HepG2 (cell line): Measurements from ENCODE around the gene GPATCH4. TPM values are rescaled to one million over a fixed set of nuclear protein-coding genes. Genes with fewer than 3 reads are reported as not detected.

Experiments used
- CENPX ChIP-seq: sonication (generic); formaldehyde crosslinking; IDR thresholded peaks from 2 replicates; pipeline ENCODE4 v1.9.0; 2021; ENCODE audit warnings: mild to moderate bottlenecking, missing genetic modification reagents, moderate library complexity
- CSRNP1 ChIP-seq: sonication (generic); formaldehyde crosslinking; IDR thresholded peaks from 2 replicates; pipeline ENCODE4 v1.8.1; 2023; ENCODE audit warnings: mild to moderate bottlenecking, missing genetic modification reagents
- GATAD2A ChIP-seq: IDR thresholded peaks from 2 replicates; pipeline ENCODE4 v1.6.1; 2016
- HOMEZ ChIP-seq: IDR thresholded peaks from 2 replicates; pipeline ENCODE4 v1.6.1; 2016; ENCODE audit warnings: low read depth
- NAIF1 ChIP-seq: sonication (generic); formaldehyde crosslinking; IDR thresholded peaks from 2 replicates; pipeline ENCODE4 v1.5.0; 2020; ENCODE audit warnings: mild to moderate bottlenecking, missing genetic modification reagents, borderline replicate concordance
- PCBP1 ChIP-seq: fragments of 200-400 bp; formaldehyde crosslinking; IDR thresholded peaks from 2 replicates; pipeline ENCODE4 v1.6.1; 2017; ENCODE audit warnings: mild to moderate bottlenecking, low read depth, low read length, borderline replicate concordance
- PRDM4 ChIP-seq: sonication (generic); formaldehyde crosslinking; IDR thresholded peaks from 2 replicates; pipeline ENCODE4 v1.9.0; 2021; ENCODE audit warnings: missing genetic modification reagents, borderline replicate concordance
- SMARCC2 ChIP-seq: fragments of 450-650 bp; IDR thresholded peaks from 2 replicates; pipeline ENCODE4 v1.6.1; 2017; ENCODE audit warnings: antibody characterized with exemption, mild to moderate bottlenecking
- ZNF326 ChIP-seq: sonication (generic); formaldehyde crosslinking; IDR thresholded peaks from 2 replicates; pipeline ENCODE4 v1.4.0; 2020; ENCODE audit warnings: missing genetic modification reagents, borderline replicate concordance
- ZNF552 ChIP-seq: sonication (generic); formaldehyde crosslinking; IDR thresholded peaks from 2 replicates; pipeline ENCODE4 v1.9.0; 2022; ENCODE audit warnings: missing genetic modification reagents, mild to moderate bottlenecking, borderline replicate concordance
- ZNF672 ChIP-seq: sonication (generic); formaldehyde crosslinking; IDR thresholded peaks from 2 replicates; pipeline ENCODE4 v1.8.1; 2022; ENCODE audit warnings: missing genetic modification reagents
- polyA plus RNA-seq, 8 experiments: library from polyadenylated mRNA; depleted of rRNA in 3 of 8; stranded (reverse) in 7 of 8; unstranded in 1 of 8; fragments of >200 nt; fragmentation: Illumina TruSeq in 4 of 8; extraction: Trizol in 4 of 8; gene quantifications; 2 replicates each; pipeline versions ENCODE4 v1.2.1 to v1.2.3, GENCODE V29; 2011 to 2016; ENCODE audit warnings: low read depth in 4 of 8, missing spikeins in 1 of 8, mixed read lengths in 1 of 8; ENCODE audit not compliant: insufficient read depth in 1 of 8
- total RNA-seq, 5 experiments: library from RNA; depleted of rRNA; stranded (reverse); fragments of >200 nt; fragmentation: Illumina TruSeq; extraction: Trizol; gene quantifications; 2 replicates each; pipeline ENCODE4 v1.2.3, GENCODE V29; 2016; ENCODE audit warnings: low read depth in 1 of 5

GPATCH4 gene
- total and polyA plus RNA-seq, 2 of the 13 experiments (the other 11 are each of a cell fraction or from before 2014, with no cell fraction given) = 19.2 to 37.9 TPM

- TF ChIP-seq HOMEZ (CRISPR knock-in tag) = no peak
- TF ChIP-seq SMARCC2 = no peak
- no peak for TF ChIP-seq ZNF672 (CRISPR knock-in tag)
- TF ChIP-seq NAIF1 (CRISPR knock-in tag) = no peak
- no peak for TF ChIP-seq PRDM4
- TF ChIP-seq CENPX (CRISPR knock-in tag) = no peak
- TF ChIP-seq ZNF326 (CRISPR knock-in tag) = no peak
- TF ChIP-seq CSRNP1 (CRISPR knock-in tag) = no peak
- TF ChIP-seq GATAD2A (CRISPR knock-in tag) = no peak
- TF ChIP-seq ZNF552 (CRISPR knock-in tag) = no peak
- no peak for TF ChIP-seq PCBP1
Measured at GRCh38 chr1:156550346-156550745, 50.9 kb downstream of the GPATCH4 start (continued).
